B cell (primary cell): ENCODE data around the gene DGKQ. TPM values are rescaled to one million over a fixed set of nuclear protein-coding genes. Genes with fewer than 3 reads are reported as not detected.

Experiments used
- ATAC-seq: fragments of 200-7000 bp; cut with Tn5 transposase; one replicate; pipeline ENCODE4 v1.10.0; 2021; ENCODE audit warnings: low read depth, mild to moderate bottlenecking, moderate number of reproducible peaks, moderate library complexity
- CTCF ChIA-PET: fragments of 350-600 bp; sonication (Branson Sonifier 250); formaldehyde crosslinking; loops from one replicate; lab custom pipeline; 2021; ENCODE audit warnings: antibody characterized with exemption, inconsistent platforms; lab: Charles Lee
- POLR2A ChIA-PET: fragments of 350-600 bp; sonication (Branson Sonifier 250); formaldehyde crosslinking; loops from one replicate; lab custom pipeline; 2021; ENCODE audit warnings: antibody characterized with exemption; lab: Charles Lee
- DNase-seq: peaks from one replicate; pipeline ENCODE4 v3.0.0; 2013
- H2AFZ ChIP-seq: 2 replicates; pipeline ENCODE4 v1.6.1; 2012; ENCODE audit warnings: mild to moderate bottlenecking, low read depth, low read length; ENCODE audit not compliant: insufficient read depth, poor library complexity, severe bottlenecking
- H3K27ac ChIP-seq, 2 donors: 1 replicate in 1 of 2; 2 replicates in 1 of 2; pipeline ENCODE4 v1.5.1; 2012 to 2013; ENCODE audit warnings: low read length in 2 of 2, mild to moderate bottlenecking in 2 of 2, moderate library complexity in 1 of 2
- H3K27me3 ChIP-seq, 4 experiments: fragments of 200-600 bp in 1 of 4; sonication (generic) in 1 of 4; replicated peaks in 1 of 4; 1 replicate in 2 of 4; 2 replicates in 2 of 4; pipeline versions ENCODE4 v1.6.1 to v1.7.0; 2013 to 2016; ENCODE audit warnings: low read length in 3 of 4, mild to moderate bottlenecking in 2 of 4, mixed read lengths in 1 of 4, moderate library complexity in 1 of 4; ENCODE audit not compliant: insufficient read depth in 4 of 4, control insufficient read depth in 3 of 4; ENCODE audit errors: control extremely low read depth in 1 of 4
- H3K36me3 ChIP-seq, 2 experiments: replicated peaks in 1 of 2; 1 replicate in 1 of 2; 2 replicates in 1 of 2; pipeline versions ENCODE4 v1.6.1 to v1.7.1; 2013; ENCODE audit warnings: low read length in 1 of 2; ENCODE audit not compliant: insufficient read depth in 2 of 2, control insufficient read depth in 1 of 2; ENCODE audit errors: control extremely low read depth in 1 of 2, extremely low read depth in 1 of 2
- H3K4me1 ChIP-seq, 2 donors: fragments of 200-600 bp in 1 of 2; sonication (generic) in 1 of 2; 1 replicate in 1 of 2; 2 replicates in 1 of 2; pipeline versions ENCODE4 v1.5.1 to v1.6.1; 2013 to 2017; ENCODE audit warnings: low read length in 2 of 2; ENCODE audit not compliant: control insufficient read depth in 2 of 2, insufficient read depth in 2 of 2
- H3K4me2 ChIP-seq: replicated peaks from 2 replicates; pipeline ENCODE3; 2012; ENCODE audit warnings: mild to moderate bottlenecking, low read depth, low read length; ENCODE audit not compliant: poor library complexity, severe bottlenecking
- H3K4me3 ChIP-seq, 5 experiments: fragments of 200-600 bp in 1 of 5; sonication (generic) in 1 of 5; 1 replicate in 3 of 5; 2 replicates in 2 of 5; pipeline versions ENCODE4 v1.5.1 to v1.7.0; 2011 to 2016; ENCODE audit warnings: low read length in 4 of 5, mild to moderate bottlenecking in 4 of 5, low read depth in 2 of 5, control low read depth in 1 of 5, moderate library complexity in 1 of 5; ENCODE audit not compliant: insufficient read depth in 1 of 5; ENCODE audit errors: control extremely low read depth in 1 of 5, extremely low read depth in 1 of 5
- H3K79me2 ChIP-seq: fragments of 200-600 bp; sonication (generic); one replicate; pipeline ENCODE4 v1.6.0; 2016; ENCODE audit warnings: low read length; ENCODE audit not compliant: control insufficient read depth, insufficient read depth
- H3K9ac ChIP-seq: fragments of 200-600 bp; sonication (generic); 2 replicates; pipeline ENCODE4 v1.6.1; 2017; ENCODE audit warnings: mild to moderate bottlenecking, low read length, moderate library complexity
- H3K9me3 ChIP-seq, 3 donors: one replicate each; pipeline versions ENCODE4 v1.6.1 to v1.7.1; 2013; ENCODE audit warnings: low read length in 2 of 3; ENCODE audit not compliant: control insufficient read depth in 2 of 3, insufficient read depth in 1 of 3; ENCODE audit errors: control extremely low read depth in 1 of 3
- H4K20me1 ChIP-seq: 2 replicates; pipeline ENCODE4 v1.6.0; 2012; ENCODE audit warnings: mild to moderate bottlenecking, low read length; ENCODE audit not compliant: insufficient read depth, control insufficient read depth, poor library complexity, severe bottlenecking
- H3K27ac Mint-ChIP-seq: one replicate; pipeline ENCODE4 v1.8.0; 2021; ENCODE audit warnings: mixed read lengths
- H3K27me3 Mint-ChIP-seq: one replicate; pipeline ENCODE4 v1.8.0; 2021; ENCODE audit warnings: mixed read lengths
- H3K4me1 Mint-ChIP-seq: one replicate; pipeline ENCODE4 v1.8.0; 2021; ENCODE audit warnings: mixed read lengths
- H3K4me3 Mint-ChIP-seq: one replicate; pipeline ENCODE4 v1.8.0; 2021; ENCODE audit warnings: mixed read lengths
- H3K9me3 Mint-ChIP-seq: one replicate; pipeline ENCODE4 v1.8.0; 2022; ENCODE audit warnings: mixed read lengths; ENCODE audit not compliant: insufficient read depth
- EZH2 ChIP-seq: IDR thresholded peaks from 2 replicates; pipeline ENCODE4 v1.6.1; 2012; ENCODE audit warnings: borderline replicate concordance, low read depth, mild to moderate bottlenecking, moderate library complexity, low read length; ENCODE audit not compliant: insufficient read depth, poor library complexity, severe bottlenecking
- WGBS: methylation state at CpG from one replicate; pipeline ENCODE4 v1.1.5; 2013; ENCODE audit warnings: missing lambda C conversion rate; ENCODE audit not compliant: insufficient coverage; 5-methylcytosine and 5-hydroxymethylcytosine counted together
- intact Hi-C: fragments of 100-400 bp; cut with micrococcal nuclease; formaldehyde crosslinking; loops from one replicate; pipeline ENCODE4 v1.10.0; 2022
- polyA plus RNA-seq: library from polyadenylated mRNA; depleted of rRNA; stranded (reverse); fragments of >200 nt; gene quantifications from 2 replicates; pipeline ENCODE4 v1.2.3, GENCODE V29; 2012
- total RNA-seq, 2 donors: library from RNA; stranded (reverse); fragments of 120-200 nt in 1 of 2; gene quantifications; 1 replicate in 1 of 2; 2 replicates in 1 of 2; pipeline versions ENCODE4 v1.2.3 to v1.2.4, GENCODE V29; 2013 to 2022
- TF ChIP-seq, protein P1 (sequence below): fragments of 200-600 bp; IDR thresholded peaks from one replicate; pipeline ENCODE4 v1.8.0; 2022; ENCODE audit warnings: antibody characterized with exemption, mild to moderate bottlenecking

DGKQ gene
- total and polyA plus RNA-seq, 2 donors (not counting 1 experiment from before 2014, with no cell fraction given): 22.6 to 30.4 TPM

DNA sequence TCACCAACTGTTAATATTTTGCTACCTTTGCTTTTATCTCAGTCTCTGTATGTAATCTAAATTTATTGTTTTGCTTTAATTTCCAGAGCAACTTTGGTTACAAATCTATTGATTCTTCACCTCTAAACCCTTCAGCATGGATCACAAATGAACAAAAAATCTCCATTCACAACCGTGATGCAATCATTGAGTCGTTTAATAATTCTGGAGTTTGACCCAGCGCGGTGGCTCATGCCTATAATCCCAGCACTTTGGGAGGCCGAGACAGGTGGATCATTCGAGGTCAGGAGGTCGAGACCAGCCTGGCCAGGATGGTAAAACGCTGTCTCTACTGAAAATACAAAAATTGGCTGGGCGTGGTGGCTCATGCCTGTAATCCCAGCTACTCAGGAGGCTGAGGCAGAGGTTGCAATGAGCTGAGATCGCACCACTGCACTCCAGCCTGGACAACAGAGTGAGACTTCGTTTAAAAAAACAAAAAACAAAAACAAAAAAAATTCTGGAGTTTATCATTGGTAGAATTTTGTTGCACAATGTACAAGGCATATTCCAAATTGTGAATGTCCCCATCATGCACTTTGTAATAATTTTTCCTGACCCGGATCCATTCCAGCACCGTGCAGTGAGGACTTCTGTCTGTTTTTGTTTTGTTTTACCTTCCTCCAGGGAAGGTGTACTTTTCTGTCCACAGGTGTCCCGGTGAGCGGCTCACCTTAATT lies 11.1 kb upstream of the DGKQ start:
- no peak overlapping the region for H3K27ac ChIP-seq

DNA sequence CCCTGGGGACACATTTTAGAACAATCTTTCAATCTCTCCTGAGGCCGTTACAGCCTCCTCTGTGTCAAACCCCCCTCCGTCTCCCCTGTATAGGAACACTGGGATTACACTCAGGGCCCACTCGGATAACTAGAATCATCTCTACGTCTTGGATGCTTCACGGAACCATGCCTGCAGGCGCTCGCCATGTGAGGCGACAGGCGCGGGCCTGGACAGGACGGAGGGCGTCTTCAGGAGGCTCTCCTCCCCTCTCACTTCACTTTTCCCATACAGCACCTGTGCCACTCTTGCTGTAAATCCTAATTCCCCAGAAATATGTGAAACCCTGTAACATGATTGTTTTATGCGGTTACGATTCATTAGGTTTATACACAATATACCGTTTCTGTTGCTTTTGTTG lies 9.4 kb upstream of the DGKQ start:
- POLR2A ChIA-PET: no interaction called here
- H3K36me3 ChIP-seq: no peaks in the 10 kb centered on the region

More for the DNA sequence above, 11.1 kb upstream of the DGKQ start:
- Mint-ChIP-seq H3K9me3 (no peaks in the 10 kb centered on the region), H3K4me3 (peak overlapping the region; percentile 91), H3K4me1 (peaks cover 23% of the 10 kb centered on the region), H3K27me3 (no peaks in the 10 kb centered on the region), H3K27ac (no peak overlapping the region)
- TF ChIP-seq, protein P1, sequence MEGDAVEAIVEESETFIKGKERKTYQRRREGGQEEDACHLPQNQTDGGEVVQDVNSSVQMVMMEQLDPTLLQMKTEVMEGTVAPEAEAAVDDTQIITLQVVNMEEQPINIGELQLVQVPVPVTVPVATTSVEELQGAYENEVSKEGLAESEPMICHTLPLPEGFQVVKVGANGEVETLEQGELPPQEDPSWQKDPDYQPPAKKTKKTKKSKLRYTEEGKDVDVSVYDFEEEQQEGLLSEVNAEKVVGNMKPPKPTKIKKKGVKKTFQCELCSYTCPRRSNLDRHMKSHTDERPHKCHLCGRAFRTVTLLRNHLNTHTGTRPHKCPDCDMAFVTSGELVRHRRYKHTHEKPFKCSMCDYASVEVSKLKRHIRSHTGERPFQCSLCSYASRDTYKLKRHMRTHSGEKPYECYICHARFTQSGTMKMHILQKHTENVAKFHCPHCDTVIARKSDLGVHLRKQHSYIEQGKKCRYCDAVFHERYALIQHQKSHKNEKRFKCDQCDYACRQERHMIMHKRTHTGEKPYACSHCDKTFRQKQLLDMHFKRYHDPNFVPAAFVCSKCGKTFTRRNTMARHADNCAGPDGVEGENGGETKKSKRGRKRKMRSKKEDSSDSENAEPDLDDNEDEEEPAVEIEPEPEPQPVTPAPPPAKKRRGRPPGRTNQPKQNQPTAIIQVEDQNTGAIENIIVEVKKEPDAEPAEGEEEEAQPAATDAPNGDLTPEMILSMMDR: no peak
- TF ChIP-seq EZH2: no peak
- Histone ChIP-seq H3K27me3 (no peaks in the 10 kb centered on the region), H3K4me1 (peaks cover 25 to 26% of the 10 kb centered on the region in 2 donors), H3K4me2 (peak overlapping the region; percentile 72), H4K20me1 (peaks cover 14% of the 10 kb centered on the region), H3K79me2 (peaks cover 15% of the 10 kb centered on the region), H3K36me3 (no peaks in the 10 kb centered on the region), H3K9me3 (no peaks in the 10 kb centered on the region), H3K4me3 (peak overlapping the region in 4 of 5 experiments; percentile 26 to 46 (median 42)), H2AFZ (peak overlapping the region; percentile 72), H3K9ac (peak overlapping the region; percentile 44)
- ChIA-PET CTCF (interaction anchor here (0.6 to 6.7 kb wide), 2 partner anchors 9 to 243 kb away, joined by 3 to 90 read pairs; no protein-coding TSS in a partner anchor), POLR2A (no interaction called here)
- WGBS: 79% methylated on average over 12 of the region's 15 CpGs
- intact Hi-C loops: loop anchor here (5.0 to 10.0 kb wide), 2 partner anchors 87 to 740 kb away; no protein-coding TSS in a partner anchor
- DNase-seq: no peak
- no peak for ATAC-seq

More for the DNA sequence above, 9.4 kb upstream of the DGKQ start:
- H3K27me3 ChIP-seq: no peaks in the 10 kb centered on the region
- no peak overlapping the region for H3K9ac ChIP-seq
- Mint-ChIP-seq H3K27me3 (no peaks in the 10 kb centered on the region), H3K4me3 (no peak overlapping the region), H3K9me3 (no peaks in the 10 kb centered on the region), H3K27ac (no peak overlapping the region), H3K4me1 (peaks cover 21% of the 10 kb centered on the region)
- H3K9me3 ChIP-seq: no peaks in the 10 kb centered on the region
- ATAC-seq (no peak), DNase-seq (no peak)
- H3K4me1 ChIP-seq: peaks cover 24% of the 10 kb centered on the region in 2 donors
- no peak overlapping the region for H3K4me3 ChIP-seq
- H4K20me1 ChIP-seq: peaks cover 7% of the 10 kb centered on the region
- H3K27ac ChIP-seq: no peak overlapping the region
- CTCF ChIA-PET: no interaction called here
- intact Hi-C loops: loop anchor here (10.0 kb wide), 1 partner anchor 738 kb away; no protein-coding TSS in a partner anchor
- peaks cover 12% of the 10 kb centered on the region for H3K79me2 ChIP-seq
- 94% methylated on average over 12 of the region's 15 CpGs for WGBS
- no peak overlapping the region for H2AFZ ChIP-seq
- TF ChIP-seq, protein P1: no peak
- TF ChIP-seq EZH2: no peak
- H3K4me2 ChIP-seq: no peak overlapping the region
